ENCODE results near the gene ERAP2. TPM values are rescaled to one million over a fixed set of nuclear protein-coding genes. Genes with fewer than 3 reads are reported as not detected.

The ERAP2 gene
- total RNA-seq, 1 experiment from 2014 or later: 15.5 TPM

GRCh38 chr5:96945144-96945897, 69.0 kb downstream of the ERAP2 start:
- H3K4me3 ChIP-seq (ENCODE audit: low read depth in 2 of 2, low read length in 2 of 2): no peak overlapping the region
- ATAC-seq: no peak
- no TSS peak for BruUV-seq (replicated peaks)
- H3K27ac ChIP-seq (ENCODE audit: low read length): no peak overlapping the region
- no peaks in the 10 kb centered on the region for H3K36me3 ChIP-seq (ENCODE audit: control insufficient read depth, insufficient read depth, low read length)
- DNase-seq (ENCODE audit: low read depth, low spot score): no peak
- TF ChIP-seq REST (IDR thresholded peaks at IDR 0.05; ENCODE audit: insufficient read depth in 1 of 2, low read depth in 2 of 2, low read length in 1 of 2) (no peak), POLR2AphosphoS5 (IDR thresholded peaks at IDR 0.05; ENCODE audit: low read depth, low read length) (no peak), SIN3A (IDR thresholded peaks at IDR 0.05; ENCODE audit: borderline replicate concordance, insufficient read depth, low read depth, low read length) (no peak), TCF7L2 (IDR thresholded peaks at IDR 0.05; ENCODE audit: low read depth, low read length) (no peak), CTCF (IDR thresholded peaks at IDR 0.05) (no peak)
- CTCF ChIA-PET: no interaction called here
- intact Hi-C loops (cut with micrococcal nuclease; ENCODE audit: unreplicated experiment) (no loop called here), in situ Hi-C loops (cut with HindIII; ENCODE audit: low pct_unique_long_range_greater_than_20kb, low sequenced_read_pairs) (no loop called here)
- no peaks in the 10 kb centered on the region for H3K27me3 ChIP-seq (ENCODE audit: control insufficient read depth, insufficient read depth, low read length)
- H3K4me1 ChIP-seq (ENCODE audit: control insufficient read depth, insufficient read depth, low read length): no peaks in the 10 kb centered on the region
- POLR2A ChIA-PET: no interaction called here
- H3K9me3 ChIP-seq (ENCODE audit: control insufficient read depth, insufficient read depth, low read depth, low read length): no peaks in the 10 kb centered on the region

- Histone ChIP-seq H3K27me3 (ENCODE audit: control insufficient read depth, insufficient read depth, low read length) (no peaks in the 10 kb centered on the region), H3K4me1 (ENCODE audit: control insufficient read depth, insufficient read depth, low read length) (no peaks in the 10 kb centered on the region), H3K36me3 (ENCODE audit: control insufficient read depth, insufficient read depth, low read length) (no peaks in the 10 kb centered on the region), H3K4me3 (ENCODE audit: low read depth in 2 of 2, low read length in 2 of 2) (no peak overlapping the region), H3K9me3 (ENCODE audit: control insufficient read depth, insufficient read depth, low read depth, low read length) (no peaks in the 10 kb centered on the region), H3K27ac (ENCODE audit: low read length) (no peak overlapping the region)
- ChIA-PET POLR2A (no interaction called here), CTCF (no interaction called here)
- no peak for TF ChIP-seq REST (IDR thresholded peaks at IDR 0.05; ENCODE audit: insufficient read depth in 1 of 2, low read depth in 2 of 2, low read length in 1 of 2)
- no peak for TF ChIP-seq SIN3A (IDR thresholded peaks at IDR 0.05; ENCODE audit: borderline replicate concordance, insufficient read depth, low read depth, low read length)
- no peak for TF ChIP-seq CTCF (IDR thresholded peaks at IDR 0.05)
- no peak for DNase-seq (ENCODE audit: low read depth, low spot score)
- BruUV-seq (replicated peaks): no TSS peak
- intact Hi-C loops (cut with micrococcal nuclease; ENCODE audit: unreplicated experiment): no loop called here
- ATAC-seq: no peak
- in situ Hi-C loops (cut with HindIII; ENCODE audit: low pct_unique_long_range_greater_than_20kb, low sequenced_read_pairs): no loop called here
These were observed 70.1 kb downstream of the ERAP2 start for GRCh38 chr5:96946381-96946780.
